GM19238 (cell line): Measurements from ENCODE around the gene TSPOAP1.

Source experiments
- DNase-seq: peaks from one replicate; pipeline ENCODE4 v3.0.0; 2011; ENCODE audit warnings: low spot score; ENCODE audit not compliant: insufficient read length

The TSPOAP1 gene

GRCh38 chr17:58303971-58304749 lies 24.4 kb downstream of the TSPOAP1 start:
- DNase-seq = peak; percentile 86

- DNase-seq = no peak
Observed at GRCh38 chr17:58302919-58303585, 25.5 kb downstream of the TSPOAP1 start.

- DNase-seq = no peak
Observed at GRCh38 chr17:58302171-58302918, 26.2 kb downstream of the TSPOAP1 start.

GRCh38 chr17:58301504-58302150 lies 27.0 kb downstream of the TSPOAP1 start:
- no peak for DNase-seq

- DNase-seq = no peak
Observed at GRCh38 chr17:58300336-58300735, 28.3 kb downstream of the TSPOAP1 start.

- no peak for DNase-seq
Observed at GRCh38 chr17:58294034-58294433, 34.6 kb downstream of the TSPOAP1 start.

- DNase-seq = no peak
Observed at GRCh38 chr17:58291246-58291645, 37.3 kb downstream of the TSPOAP1 start.

- DNase-seq = no peak
Observed at GRCh38 chr17:58289869-58290268, 38.7 kb downstream of the TSPOAP1 start.

- no peak for DNase-seq
Observed at GRCh38 chr17:58285422-58285810, 43.2 kb downstream of the TSPOAP1 start.

- DNase-seq = no peak
Observed at GRCh38 chr17:58284613-58285421, 43.8 kb downstream of the TSPOAP1 start.

- DNase-seq = no peak
Observed at GRCh38 chr17:58283674-58284612, 44.7 kb downstream of the TSPOAP1 start.

- no peak for DNase-seq
Observed at GRCh38 chr17:58282442-58282841, 46.2 kb downstream of the TSPOAP1 start.

- no peak for DNase-seq
Observed at GRCh38 chr17:58281511-58282011, 47.0 kb downstream of the TSPOAP1 start.

GRCh38 chr17:58280480-58281217 lies 47.9 kb downstream of the TSPOAP1 start, which contains the start of gene MPO:
Gene MPO (minus strand): TSS chr17:58280935. CDS start chr17:58280758, 177 bp downstream.
- DNase-seq = no peak

GRCh38 chr17:58279736-58280479 lies 48.7 kb downstream of the TSPOAP1 start:
- DNase-seq = no peak

- no peak for DNase-seq
Observed at GRCh38 chr17:58279016-58279711, 49.4 kb downstream of the TSPOAP1 start.

- no peak for DNase-seq
Observed at GRCh38 chr17:58278661-58279015, 50.0 kb downstream of the TSPOAP1 start.
